ENCODE results near the gene ERG28. TPM values are rescaled to one million over a fixed set of nuclear protein-coding genes. Genes with fewer than 3 reads are reported as not detected.

The ERG28 gene
- total RNA-seq, 1 donor from 2014 or later: 28.4 TPM

DNA sequence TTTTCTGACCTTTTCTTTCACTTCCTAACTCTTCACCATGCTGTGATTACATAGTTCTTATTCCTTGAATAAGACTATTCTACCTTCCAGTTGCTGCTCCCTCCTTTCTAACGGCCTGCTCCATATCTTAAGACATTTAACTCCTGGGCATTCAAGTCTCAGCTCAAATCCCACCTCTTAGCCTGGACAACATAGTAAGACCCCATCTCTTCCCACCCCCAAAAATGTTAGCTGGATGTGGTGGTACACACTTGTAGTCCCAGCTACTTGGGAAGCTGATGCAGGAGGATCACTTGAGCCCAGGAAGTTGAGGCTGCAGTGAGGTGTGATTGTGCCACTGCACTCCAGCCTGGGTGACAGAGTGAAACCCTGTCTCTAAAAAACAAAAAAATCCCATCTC, 10.9 kb downstream of the ERG28 start:
- ChIA-PET CTCF (interaction anchor here (13.4 kb wide), 1 partner anchor 74 kb away, joined by 264 read pairs; the partner anchor contains the start of gene FLVCR2), POLR2A (no interaction called here)
- Mint-ChIP-seq H3K27me3 (no peaks in the 10 kb centered on the region), H3K27ac (no peak overlapping the region), H3K4me1 (no peaks in the 10 kb centered on the region), H3K4me3 (no peak overlapping the region), H3K36me3 (ENCODE audit: low read depth) (peaks cover 78% of the 10 kb centered on the region), H3K9me3 (no peaks in the 10 kb centered on the region)
- TF ChIP-seq, protein P1, sequence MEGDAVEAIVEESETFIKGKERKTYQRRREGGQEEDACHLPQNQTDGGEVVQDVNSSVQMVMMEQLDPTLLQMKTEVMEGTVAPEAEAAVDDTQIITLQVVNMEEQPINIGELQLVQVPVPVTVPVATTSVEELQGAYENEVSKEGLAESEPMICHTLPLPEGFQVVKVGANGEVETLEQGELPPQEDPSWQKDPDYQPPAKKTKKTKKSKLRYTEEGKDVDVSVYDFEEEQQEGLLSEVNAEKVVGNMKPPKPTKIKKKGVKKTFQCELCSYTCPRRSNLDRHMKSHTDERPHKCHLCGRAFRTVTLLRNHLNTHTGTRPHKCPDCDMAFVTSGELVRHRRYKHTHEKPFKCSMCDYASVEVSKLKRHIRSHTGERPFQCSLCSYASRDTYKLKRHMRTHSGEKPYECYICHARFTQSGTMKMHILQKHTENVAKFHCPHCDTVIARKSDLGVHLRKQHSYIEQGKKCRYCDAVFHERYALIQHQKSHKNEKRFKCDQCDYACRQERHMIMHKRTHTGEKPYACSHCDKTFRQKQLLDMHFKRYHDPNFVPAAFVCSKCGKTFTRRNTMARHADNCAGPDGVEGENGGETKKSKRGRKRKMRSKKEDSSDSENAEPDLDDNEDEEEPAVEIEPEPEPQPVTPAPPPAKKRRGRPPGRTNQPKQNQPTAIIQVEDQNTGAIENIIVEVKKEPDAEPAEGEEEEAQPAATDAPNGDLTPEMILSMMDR (IDR thresholded peaks at IDR 0.05): no peak
- no peak for ATAC-seq (ENCODE audit: low read depth)
- DNase-seq: no peak
- intact Hi-C loops (cut with micrococcal nuclease): loop anchor here (5.0 kb wide), 1 partner anchor 127 kb away; the partner anchor contains the start of gene BATF

DNA sequence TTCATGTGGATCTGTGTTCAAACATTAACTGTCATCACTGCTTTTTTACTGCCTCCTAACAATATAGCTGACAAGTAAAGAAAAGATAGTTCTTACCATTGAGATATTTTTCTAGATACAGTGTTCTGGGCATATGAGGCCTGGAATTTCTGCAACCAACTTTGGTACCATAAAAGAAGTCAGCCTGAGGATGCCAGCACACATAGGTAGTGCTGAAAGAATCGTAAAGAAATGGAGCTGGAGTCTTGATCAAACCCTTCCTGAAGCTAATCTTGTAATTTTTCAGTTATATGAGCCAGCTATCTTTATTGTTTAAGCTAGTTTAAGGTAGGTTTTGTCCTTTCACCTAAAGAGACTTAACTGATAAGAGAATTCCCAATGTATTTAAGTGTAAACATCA, 11.3 kb downstream of the ERG28 start:
- ChIA-PET POLR2A (interaction anchor here (0.7 kb wide), 1 partner anchor 71 kb away, joined by 10 read pairs; no protein-coding TSS in a partner anchor), CTCF (interaction anchor here (13.4 kb wide), 1 partner anchor 74 kb away, joined by 264 read pairs; the partner anchor contains the start of gene FLVCR2)
- Mint-ChIP-seq H3K9me3 (no peaks in the 10 kb centered on the region), H3K27ac (no peak overlapping the region), H3K4me3 (no peak overlapping the region), H3K36me3 (ENCODE audit: low read depth) (peaks cover 78% of the 10 kb centered on the region), H3K27me3 (no peaks in the 10 kb centered on the region), H3K4me1 (no peaks in the 10 kb centered on the region)
- intact Hi-C loops (cut with micrococcal nuclease): no loop called here
- TF ChIP-seq, protein P1 (IDR thresholded peaks at IDR 0.05): no peak
- no peak for ATAC-seq (ENCODE audit: low read depth)
- DNase-seq: no peak

- DNase-seq: no peak
- POLR2A ChIA-PET: no interaction called here
- no peaks in the 10 kb centered on the region for H3K4me1 Mint-ChIP-seq
- H3K27me3 Mint-ChIP-seq: no peaks in the 10 kb centered on the region
- CTCF ChIA-PET: interaction anchor here (0.6 to 13.4 kb wide), 2 partner anchors 72 to 277 kb away, joined by 3 to 264 read pairs; partner anchors contain the start of gene FLVCR2
- intact Hi-C loops (cut with micrococcal nuclease): no loop called here
- H3K36me3 Mint-ChIP-seq (ENCODE audit: low read depth): peaks cover 73% of the 10 kb centered on the region
- TF ChIP-seq, protein P1 (IDR thresholded peaks at IDR 0.05): no peak
- no peak overlapping the region for H3K27ac Mint-ChIP-seq
- no peak for ATAC-seq (ENCODE audit: low read depth)
- no peak overlapping the region for H3K4me3 Mint-ChIP-seq
- no peaks in the 10 kb centered on the region for H3K9me3 Mint-ChIP-seq
Observed at GRCh38 chr14:75648066-75648838, 12.4 kb downstream of the ERG28 start.

- ChIA-PET POLR2A (no interaction called here), CTCF (no interaction called here)
- no peak for ATAC-seq (ENCODE audit: low read depth)
- TF ChIP-seq, protein P1 (IDR thresholded peaks at IDR 0.05): no peak
- Mint-ChIP-seq H3K27me3 (no peaks in the 10 kb centered on the region), H3K4me1 (no peaks in the 10 kb centered on the region), H3K36me3 (ENCODE audit: low read depth) (peaks cover 69% of the 10 kb centered on the region), H3K9me3 (no peaks in the 10 kb centered on the region), H3K27ac (no peak overlapping the region), H3K4me3 (no peak overlapping the region)
- intact Hi-C loops (cut with micrococcal nuclease): no loop called here
- DNase-seq: no peak
Observed at GRCh38 chr14:75647640-75648039, 13.0 kb downstream of the ERG28 start.

- ATAC-seq (ENCODE audit: low read depth): no peak
- Mint-ChIP-seq H3K36me3 (ENCODE audit: low read depth) (peaks cover 61% of the 10 kb centered on the region), H3K9me3 (no peaks in the 10 kb centered on the region), H3K27me3 (no peaks in the 10 kb centered on the region), H3K27ac (no peak overlapping the region), H3K4me1 (no peaks in the 10 kb centered on the region), H3K4me3 (no peak overlapping the region)
- ChIA-PET CTCF (no interaction called here), POLR2A (no interaction called here)
- intact Hi-C loops (cut with micrococcal nuclease): no loop called here
- no peak for DNase-seq
- TF ChIP-seq, protein P1 (IDR thresholded peaks at IDR 0.05): no peak
Observed at GRCh38 chr14:75646762-75647161, 13.9 kb downstream of the ERG28 start.
